SK-N-SH treated with all-trans-retinoic acid at 6 μM for 48 hours (cell line): ENCODE measurements around the gene ALG14.
"Not testable (repeated sequence)": the region's sequence is repeated elsewhere in the genome, so short reads cannot be mapped to it uniquely, and the experiment has no call there.

Source experiments
- ATAC-seq: fragments of 200-7000 bp; cut with Tn5 transposase; 3 replicates; pipeline ENCODE4 v1.9.1; 2020; ENCODE audit warnings: mild to moderate bottlenecking, moderate library complexity
- ARNTL ChIP-seq: fragments of 450-650 bp; formaldehyde crosslinking; IDR thresholded peaks from 2 replicates; pipeline ENCODE4 v1.5.0; 2020; ENCODE audit warnings: low read depth, mild to moderate bottlenecking, moderate library complexity, borderline replicate concordance
- BACH2 ChIP-seq: fragments of 250-450 bp; sonication (Bioruptor Pico); IDR thresholded peaks from 2 replicates; pipeline ENCODE4 v1.9.0; 2021; ENCODE audit warnings: mild to moderate bottlenecking, borderline replicate concordance
- CSDC2 ChIP-seq: fragments of 250-450 bp; sonication (Bioruptor Pico); IDR thresholded peaks from 2 replicates; pipeline ENCODE4 v1.5.0; 2020; ENCODE audit warnings: mild to moderate bottlenecking, moderate library complexity
- CSRNP3 ChIP-seq: fragments of 250-450 bp; sonication (Bioruptor Pico); IDR thresholded peaks from 2 replicates; pipeline ENCODE4 v1.5.1; 2021; ENCODE audit warnings: mild to moderate bottlenecking, moderate library complexity
- GLIS3 ChIP-seq: fragments of 250-450 bp; sonication (Bioruptor Pico); IDR thresholded peaks from 2 replicates; pipeline ENCODE4 v1.5.0; 2020; ENCODE audit warnings: mild to moderate bottlenecking, moderate library complexity
- ISL1 ChIP-seq: fragments of 250-450 bp; sonication (Bioruptor Pico); IDR thresholded peaks from 2 replicates; pipeline ENCODE4 v2.1.2; 2022; ENCODE audit warnings: mild to moderate bottlenecking, moderate library complexity
- OSR1 ChIP-seq: fragments of 250-450 bp; sonication (Bioruptor Pico); IDR thresholded peaks from 2 replicates; pipeline ENCODE4 v1.8.0; 2022; ENCODE audit warnings: moderate library complexity, mild to moderate bottlenecking, inconsistent platforms
- PATZ1 ChIP-seq: fragments of 250-450 bp; sonication (Bioruptor Pico); IDR thresholded peaks from 2 replicates; pipeline ENCODE4 v1.8.0; 2020; ENCODE audit warnings: mild to moderate bottlenecking, moderate library complexity, borderline replicate concordance
- POU6F1 ChIP-seq: fragments of 250-450 bp; sonication (Bioruptor Pico); IDR thresholded peaks from 2 replicates; pipeline ENCODE4 v1.8.0; 2021; ENCODE audit warnings: low read depth, mild to moderate bottlenecking, moderate library complexity, borderline replicate concordance
- PPARA ChIP-seq: fragments of 250-450 bp; sonication (Bioruptor Pico); IDR thresholded peaks from 2 replicates; pipeline ENCODE4 v1.5.0; 2020; ENCODE audit warnings: mild to moderate bottlenecking, borderline replicate concordance
- RARB ChIP-seq: fragments of 250-450 bp; sonication (Bioruptor Pico); IDR thresholded peaks from 2 replicates; pipeline ENCODE4 v1.8.0; 2021; ENCODE audit warnings: mild to moderate bottlenecking, moderate library complexity
- SNAI2 ChIP-seq: fragments of 250-450 bp; sonication (Bioruptor Pico); IDR thresholded peaks from 2 replicates; pipeline ENCODE4 v1.5.0; 2020; ENCODE audit warnings: mild to moderate bottlenecking, moderate library complexity
- TCF4 ChIP-seq: fragments of 250-450 bp; sonication (Bioruptor Pico); IDR thresholded peaks from 2 replicates; pipeline ENCODE4 v1.8.0; 2021; ENCODE audit warnings: mild to moderate bottlenecking, moderate library complexity, borderline replicate concordance
- TOX ChIP-seq: fragments of 250-450 bp; sonication (Bioruptor Pico); IDR thresholded peaks from 2 replicates; pipeline ENCODE4 v1.8.0; 2021; ENCODE audit warnings: mild to moderate bottlenecking, moderate library complexity, borderline replicate concordance
- ZC3H10 ChIP-seq: fragments of 250-450 bp; sonication (Bioruptor Pico); IDR thresholded peaks from 2 replicates; pipeline ENCODE4 v1.5.1; 2021; ENCODE audit warnings: mild to moderate bottlenecking, moderate library complexity
- ZFP3 ChIP-seq: fragments of 250-450 bp; sonication (Bioruptor Pico); IDR thresholded peaks from 2 replicates; pipeline ENCODE4 v1.5.0; 2020; ENCODE audit warnings: mild to moderate bottlenecking, moderate library complexity
- ZNF565 ChIP-seq: fragments of 450-650 bp; formaldehyde crosslinking; conservative IDR thresholded peaks from 2 replicates; pipeline ENCODE4 v1.5.0; 2020; ENCODE audit warnings: low read depth, mild to moderate bottlenecking, moderate library complexity
- ZNF70 ChIP-seq: fragments of 450-650 bp; formaldehyde crosslinking; IDR thresholded peaks from 2 replicates; pipeline ENCODE4 v1.5.0; 2020; ENCODE audit warnings: mild to moderate bottlenecking, moderate library complexity
- TF ChIP-seq, protein P1 (sequence below): fragments of 250-450 bp; sonication (Bioruptor Pico); IDR thresholded peaks from 2 replicates; pipeline ENCODE4 v1.5.1; 2020; ENCODE audit warnings: low read depth, mild to moderate bottlenecking, moderate library complexity
- TF ChIP-seq, protein P2 (sequence below): fragments of 250-450 bp; sonication (Bioruptor Pico); IDR thresholded peaks from 2 replicates; pipeline ENCODE4 v1.5.0; 2020; ENCODE audit warnings: mild to moderate bottlenecking, moderate library complexity

The ALG14 gene

DNA sequence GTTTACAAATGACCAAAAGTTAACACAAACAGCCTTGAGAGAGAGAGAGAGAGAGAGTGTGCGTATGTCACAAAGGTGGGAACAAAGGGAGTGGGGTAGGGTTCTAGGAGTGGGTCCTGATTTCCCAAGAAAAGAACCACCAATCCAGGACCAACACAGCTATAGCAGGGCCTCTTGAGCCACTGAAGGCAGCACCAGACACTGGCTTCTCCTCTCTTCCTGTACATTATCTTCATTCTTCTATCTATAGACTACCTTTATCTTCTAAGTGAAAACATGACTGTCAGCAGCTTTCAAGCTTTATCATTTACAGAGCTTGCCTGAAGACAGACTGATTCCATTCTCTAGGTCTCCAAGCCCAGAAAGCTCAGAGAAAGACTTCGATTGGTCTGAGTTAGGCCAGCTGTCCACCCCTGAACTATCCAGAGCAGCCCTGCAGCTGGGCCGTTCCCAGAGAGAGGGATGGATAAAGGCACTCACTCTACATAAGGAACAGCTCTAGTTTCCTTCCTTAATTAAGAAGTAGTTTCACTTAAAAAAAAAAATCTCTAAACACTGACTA is 11.2 kb downstream of the ALG14 start:
- no peak for ATAC-seq
- TF ChIP-seq ZC3H10 (no peak), ZNF70 (CRISPR knock-in tag) (no peak), ZFP3 (CRISPR knock-in tag) (no peak), CSDC2 (CRISPR knock-in tag) (no peak), BACH2 (CRISPR knock-in tag) (no peak)

DNA sequence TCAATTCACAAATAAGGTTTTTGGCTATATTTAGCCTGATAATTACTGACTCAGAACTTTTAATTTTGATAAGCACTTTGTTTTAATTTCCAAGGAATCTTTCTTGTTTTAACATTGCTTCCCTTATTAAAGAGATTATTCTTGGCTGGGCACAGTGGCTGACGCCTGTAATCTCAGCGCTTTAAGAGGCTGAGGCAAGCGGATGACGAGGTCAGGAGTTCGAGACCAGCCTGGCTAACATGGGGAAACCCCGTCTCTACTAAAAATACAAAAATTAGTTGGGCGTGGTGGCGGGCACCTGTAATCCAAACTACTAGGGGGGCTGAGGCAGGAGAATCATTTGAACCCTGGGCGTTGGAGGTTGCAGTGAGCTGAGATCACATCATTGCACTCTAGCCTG is 13.8 kb downstream of the ALG14 start:
- ATAC-seq, result no peak
- TF ChIP-seq ISL1 (CRISPR knock-in tag) (peak; percentile 41; the same call in 1 of the 2 replicates), TCF4 (CRISPR knock-in tag) (no peak), RARB (CRISPR knock-in tag) (no peak), PPARA (CRISPR knock-in tag) (no peak)
- TF ChIP-seq, all 23 proteins: peak for 1

DNA sequence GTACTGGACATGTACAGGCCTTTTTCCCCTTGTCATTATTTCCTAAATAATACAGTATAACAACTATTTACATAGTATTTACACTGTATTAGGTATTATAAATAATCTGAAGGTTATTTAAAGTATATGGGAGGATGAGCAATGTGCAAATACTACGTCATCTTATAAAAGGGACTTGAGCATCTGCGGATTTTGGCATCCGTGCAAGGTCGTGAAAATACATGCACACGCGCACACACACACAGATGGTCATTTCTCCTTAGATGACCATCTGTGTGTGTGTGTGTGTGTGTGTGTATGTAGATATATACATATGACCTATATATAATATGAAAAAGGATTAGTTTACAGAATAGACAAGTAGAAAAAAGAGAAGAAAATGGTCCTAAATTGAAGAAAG is 15.4 kb downstream of the ALG14 start:
- TF ChIP-seq OSR1 (CRISPR knock-in tag), result no peak
- TF ChIP-seq ARNTL (CRISPR knock-in tag), result no peak
- no peak for TF ChIP-seq ZNF565
- no peak for TF ChIP-seq TOX
- TF ChIP-seq, protein P1, sequence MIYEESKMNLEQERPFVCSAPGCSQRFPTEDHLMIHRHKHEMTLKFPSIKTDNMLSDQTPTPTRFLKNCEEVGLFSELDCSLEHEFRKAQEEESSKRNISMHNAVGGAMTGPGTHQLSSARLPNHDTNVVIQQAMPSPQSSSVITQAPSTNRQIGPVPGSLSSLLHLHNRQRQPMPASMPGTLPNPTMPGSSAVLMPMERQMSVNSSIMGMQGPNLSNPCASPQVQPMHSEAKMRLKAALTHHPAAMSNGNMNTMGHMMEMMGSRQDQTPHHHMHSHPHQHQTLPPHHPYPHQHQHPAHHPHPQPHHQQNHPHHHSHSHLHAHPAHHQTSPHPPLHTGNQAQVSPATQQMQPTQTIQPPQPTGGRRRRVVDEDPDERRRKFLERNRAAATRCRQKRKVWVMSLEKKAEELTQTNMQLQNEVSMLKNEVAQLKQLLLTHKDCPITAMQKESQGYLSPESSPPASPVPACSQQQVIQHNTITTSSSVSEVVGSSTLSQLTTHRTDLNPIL (CRISPR knock-in tag), result no peak
- TF ChIP-seq, protein P2, sequence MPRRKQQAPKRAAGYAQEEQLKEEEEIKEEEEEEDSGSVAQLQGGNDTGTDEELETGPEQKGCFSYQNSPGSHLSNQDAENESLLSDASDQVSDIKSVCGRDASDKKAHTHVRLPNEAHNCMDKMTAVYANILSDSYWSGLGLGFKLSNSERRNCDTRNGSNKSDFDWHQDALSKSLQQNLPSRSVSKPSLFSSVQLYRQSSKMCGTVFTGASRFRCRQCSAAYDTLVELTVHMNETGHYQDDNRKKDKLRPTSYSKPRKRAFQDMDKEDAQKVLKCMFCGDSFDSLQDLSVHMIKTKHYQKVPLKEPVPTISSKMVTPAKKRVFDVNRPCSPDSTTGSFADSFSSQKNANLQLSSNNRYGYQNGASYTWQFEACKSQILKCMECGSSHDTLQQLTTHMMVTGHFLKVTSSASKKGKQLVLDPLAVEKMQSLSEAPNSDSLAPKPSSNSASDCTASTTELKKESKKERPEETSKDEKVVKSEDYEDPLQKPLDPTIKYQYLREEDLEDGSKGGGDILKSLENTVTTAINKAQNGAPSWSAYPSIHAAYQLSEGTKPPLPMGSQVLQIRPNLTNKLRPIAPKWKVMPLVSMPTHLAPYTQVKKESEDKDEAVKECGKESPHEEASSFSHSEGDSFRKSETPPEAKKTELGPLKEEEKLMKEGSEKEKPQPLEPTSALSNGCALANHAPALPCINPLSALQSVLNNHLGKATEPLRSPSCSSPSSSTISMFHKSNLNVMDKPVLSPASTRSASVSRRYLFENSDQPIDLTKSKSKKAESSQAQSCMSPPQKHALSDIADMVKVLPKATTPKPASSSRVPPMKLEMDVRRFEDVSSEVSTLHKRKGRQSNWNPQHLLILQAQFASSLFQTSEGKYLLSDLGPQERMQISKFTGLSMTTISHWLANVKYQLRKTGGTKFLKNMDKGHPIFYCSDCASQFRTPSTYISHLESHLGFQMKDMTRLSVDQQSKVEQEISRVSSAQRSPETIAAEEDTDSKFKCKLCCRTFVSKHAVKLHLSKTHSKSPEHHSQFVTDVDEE (CRISPR knock-in tag), result no peak
- no peak for TF ChIP-seq ZFP3 (CRISPR knock-in tag)
- TF ChIP-seq TCF4 (CRISPR knock-in tag), result no peak
- no peak for TF ChIP-seq CSRNP3
- TF ChIP-seq SNAI2 (CRISPR knock-in tag), result no peak
- no peak for ATAC-seq

DNA sequence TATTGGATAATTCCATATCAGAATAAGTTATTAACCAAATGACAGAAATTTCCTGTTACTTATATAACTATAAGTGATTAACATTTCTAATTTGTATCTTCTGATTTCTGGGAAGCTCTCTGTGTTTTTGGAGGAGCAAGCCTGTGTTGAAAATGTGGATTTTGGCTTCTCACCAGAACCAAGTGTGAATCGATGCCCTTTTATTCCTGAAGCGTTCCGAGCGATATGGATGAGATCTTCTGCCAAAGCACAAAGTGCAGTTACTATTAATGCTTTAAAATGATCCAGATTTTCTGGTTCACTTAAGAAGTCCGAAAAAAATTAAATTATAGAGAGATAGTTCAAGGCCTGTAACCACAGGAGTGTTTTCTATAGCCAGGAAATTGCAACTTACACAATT is 22.8 kb downstream of the ALG14 start:
- no peak for ATAC-seq

GRCh38 chr1:95048317-95048716 is 24.4 kb downstream of the ALG14 start:
- TF ChIP-seq GLIS3 (CRISPR knock-in tag) (no peak), TCF4 (CRISPR knock-in tag) (no peak), CSDC2 (CRISPR knock-in tag) (no peak), PATZ1 (CRISPR knock-in tag) (no peak), POU6F1 (no peak)
- no peak for ATAC-seq

More for the DNA sequence above, 22.8 kb downstream of the ALG14 start:
- TF ChIP-seq PPARA (CRISPR knock-in tag), result no peak
- peak; percentile 39 for TF ChIP-seq ISL1 (CRISPR knock-in tag)
- TF ChIP-seq RARB (CRISPR knock-in tag), result no peak

DNA sequence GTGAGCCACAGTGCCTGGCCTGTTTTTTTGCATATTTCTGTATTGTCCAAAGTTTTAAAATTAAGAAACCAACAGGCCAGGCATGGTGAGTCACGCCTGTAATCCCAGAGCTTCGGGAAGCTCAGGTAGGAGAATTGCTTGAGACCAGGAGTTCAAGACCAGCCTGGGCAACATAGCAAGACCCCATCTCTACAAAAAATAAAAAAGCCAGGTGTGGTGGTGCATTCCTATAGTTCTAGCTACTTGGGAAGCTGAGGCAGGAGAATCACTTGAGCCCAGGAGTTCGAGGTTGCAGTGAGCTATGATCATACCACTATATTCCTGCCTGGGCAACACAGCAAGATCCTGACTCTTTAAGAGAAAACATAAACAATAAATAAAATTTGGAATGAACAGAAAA is 25.1 kb downstream of the ALG14 start:
- ATAC-seq, result not testable (repeated sequence)
